HG03066 (cell line): ENCODE data around the gene TXNRD1.
"Not testable (repeated sequence)": the region's sequence is repeated elsewhere in the genome, so short reads cannot be mapped to it uniquely, and the experiment has no call there.

Source experiments
- ATAC-seq: cut with Tn5 transposase; IDR thresholded peaks from one replicate; pipeline ENCODE4 v1.9.1; 2021; ENCODE audit warnings: low read depth; ENCODE audit not compliant: unreplicated experiment

Gene TXNRD1

DNA sequence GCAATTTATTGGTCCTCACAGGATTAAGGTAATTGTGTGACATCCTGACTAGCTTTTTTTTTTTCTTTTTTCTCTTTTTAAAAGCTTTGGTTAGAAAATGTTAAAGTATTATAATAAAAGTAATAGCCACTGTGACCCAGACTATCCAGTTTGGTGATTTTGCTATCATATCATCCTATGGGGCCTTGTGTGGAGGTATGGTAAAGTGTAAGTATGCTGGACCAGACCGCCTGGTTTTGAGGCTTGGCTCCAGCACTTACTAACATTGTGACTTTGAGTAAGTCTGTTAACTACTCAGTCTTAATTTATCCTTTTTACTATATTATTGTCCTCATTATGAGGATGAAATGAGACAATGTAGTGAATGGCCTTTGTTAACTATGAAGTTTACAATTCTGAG is 103.4 kb downstream of the TXNRD1 start:
- ATAC-seq, result no peak

- ATAC-seq, result no peak
Observed at GRCh38 chr12:104319918-104320626, 104.5 kb downstream of the TXNRD1 start.

DNA sequence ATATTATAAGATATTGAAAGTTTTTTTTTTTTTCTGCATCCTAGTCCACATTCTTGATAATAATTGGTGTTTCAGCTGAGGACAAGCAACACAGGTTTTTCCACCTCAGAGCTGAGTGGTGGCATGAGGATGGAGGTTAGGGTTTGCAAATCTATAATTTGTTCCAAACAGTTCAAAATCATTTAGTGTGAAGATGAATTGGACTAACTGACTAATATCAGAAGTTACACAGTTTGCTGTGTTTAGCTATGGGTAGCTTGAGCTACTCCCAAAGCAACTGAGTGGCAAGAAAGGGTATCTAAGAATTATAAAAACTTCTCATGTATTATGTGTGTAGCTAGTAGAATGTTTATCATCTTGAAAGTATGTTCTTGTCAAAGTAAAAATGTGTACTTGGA is 105.0 kb downstream of the TXNRD1 start:
- ATAC-seq, result no peak

- no peak for ATAC-seq
Observed at GRCh38 chr12:104321949-104322348, 106.4 kb downstream of the TXNRD1 start.

DNA sequence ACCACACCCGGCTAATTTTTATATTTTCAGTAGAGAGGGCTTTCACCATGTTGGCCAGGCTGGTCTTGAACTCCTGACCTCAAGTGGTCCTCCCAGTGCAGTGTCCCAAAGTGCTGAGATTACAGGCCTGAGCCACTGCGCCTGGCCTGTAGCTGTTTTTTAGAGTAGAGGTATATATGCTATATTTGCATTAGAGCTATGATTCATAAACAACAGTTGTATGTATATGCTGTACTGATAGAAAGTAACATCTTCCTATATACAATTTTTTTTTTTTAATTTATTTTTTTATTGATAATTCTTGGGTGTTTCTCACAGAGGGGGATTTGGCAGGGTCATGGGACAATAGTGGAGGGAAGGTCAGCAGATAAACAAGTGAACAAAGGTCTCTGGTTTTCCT is 107.0 kb downstream of the TXNRD1 start:
- ATAC-seq, result not testable (repeated sequence)

GRCh38 chr12:104323899-104324298 is 108.3 kb downstream of the TXNRD1 start:
- ATAC-seq, result no peak

DNA sequence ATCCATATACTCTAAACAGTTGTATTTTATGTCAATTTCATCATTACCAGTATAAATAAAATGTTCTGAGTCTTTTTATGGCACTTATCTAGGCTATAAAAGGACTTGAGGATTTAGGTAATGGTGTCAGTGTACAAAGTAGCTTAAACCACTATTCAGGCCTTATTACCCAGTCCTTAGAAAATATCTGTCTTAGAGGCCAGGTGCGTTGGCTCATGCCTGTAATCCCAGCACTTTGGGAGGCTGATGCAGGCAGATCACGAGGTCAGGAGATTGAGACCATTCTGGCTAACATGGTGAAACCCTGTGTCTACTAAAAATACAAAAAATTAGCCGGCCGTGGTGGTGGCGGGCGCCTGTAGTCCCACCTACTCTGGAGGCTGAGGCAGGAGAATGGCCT is 112.7 kb downstream of the TXNRD1 start:
- not testable (repeated sequence) for ATAC-seq

- ATAC-seq, result no peak
Observed at GRCh38 chr12:104328790-104329189, 113.2 kb downstream of the TXNRD1 start.

- no peak for ATAC-seq
Observed at GRCh38 chr12:104329707-104330532, 114.3 kb downstream of the TXNRD1 start.

DNA sequence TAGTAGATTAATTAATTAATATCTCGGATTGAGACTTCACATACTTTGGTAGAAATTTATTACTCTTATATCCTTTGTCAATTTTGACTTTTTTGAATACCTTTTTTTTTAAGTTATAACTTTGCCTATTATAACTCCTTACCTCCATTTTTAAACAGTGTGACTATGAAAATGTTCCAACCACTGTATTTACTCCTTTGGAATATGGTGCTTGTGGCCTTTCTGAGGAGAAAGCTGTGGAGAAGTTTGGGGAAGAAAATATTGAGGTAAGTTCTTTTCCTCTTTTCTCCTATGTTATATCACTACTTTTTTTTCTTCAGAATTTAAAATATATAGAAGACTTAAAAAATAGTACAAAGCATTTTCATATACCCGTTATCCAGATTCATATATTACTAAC is 115.8 kb downstream of the TXNRD1 start:
- no peak for ATAC-seq

GRCh38 chr12:104332273-104332672 is 116.7 kb downstream of the TXNRD1 start:
- ATAC-seq, result not testable (repeated sequence)

DNA sequence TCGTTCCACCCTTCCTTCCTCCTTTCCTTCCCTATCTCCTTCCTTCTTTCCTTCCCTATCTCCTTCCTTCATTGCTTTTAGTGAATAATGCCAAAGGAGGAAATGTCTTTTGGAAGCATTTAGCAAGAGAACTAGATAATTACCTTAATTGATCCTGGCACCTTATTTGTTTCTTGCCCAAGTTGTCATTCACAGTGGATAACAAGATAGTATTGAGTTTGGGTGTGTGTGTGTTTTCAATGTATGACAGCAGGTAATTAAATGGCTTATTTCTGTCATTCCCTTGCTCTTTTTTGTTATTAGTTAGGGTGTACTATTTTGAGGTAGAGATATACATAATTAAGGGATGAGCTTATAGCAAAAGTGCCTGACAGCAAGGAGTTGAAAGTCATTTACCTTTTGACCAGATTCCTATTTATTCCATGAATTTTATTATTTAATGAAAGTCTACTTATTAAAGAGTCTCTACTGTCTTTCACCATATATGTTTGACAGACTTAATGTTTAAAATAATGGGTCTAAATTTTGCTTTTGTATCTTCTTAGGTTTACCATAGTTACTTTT is 118.2 kb downstream of the TXNRD1 start:
- ATAC-seq, result no peak

DNA sequence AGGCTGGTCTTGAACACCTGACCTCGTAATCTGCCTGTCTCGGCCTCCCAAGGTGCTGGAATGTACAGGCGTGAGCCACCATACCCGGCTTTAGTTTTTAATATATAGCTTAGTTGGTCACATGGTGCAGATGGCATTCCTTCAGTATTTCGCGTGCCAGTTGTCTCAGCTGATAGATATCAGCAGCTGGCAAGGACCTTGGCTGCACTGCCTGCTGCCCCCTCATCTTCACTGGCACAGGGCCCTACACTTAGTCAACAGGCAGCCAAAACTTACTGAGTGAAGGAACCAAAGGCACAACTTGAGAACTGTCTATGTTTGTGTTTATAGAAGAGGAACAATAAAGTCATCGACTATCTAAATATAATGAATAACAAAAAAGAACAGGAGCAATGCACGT is 119.0 kb downstream of the TXNRD1 start:
- no peak for ATAC-seq

- ATAC-seq, result no peak
Observed at GRCh38 chr12:104336115-104336514, 120.5 kb downstream of the TXNRD1 start.

GRCh38 chr12:104337030-104337558 is 121.5 kb downstream of the TXNRD1 start:
- ATAC-seq, result no peak

- ATAC-seq, result no peak
Observed at GRCh38 chr12:104339663-104340062, 124.1 kb downstream of the TXNRD1 start.

DNA sequence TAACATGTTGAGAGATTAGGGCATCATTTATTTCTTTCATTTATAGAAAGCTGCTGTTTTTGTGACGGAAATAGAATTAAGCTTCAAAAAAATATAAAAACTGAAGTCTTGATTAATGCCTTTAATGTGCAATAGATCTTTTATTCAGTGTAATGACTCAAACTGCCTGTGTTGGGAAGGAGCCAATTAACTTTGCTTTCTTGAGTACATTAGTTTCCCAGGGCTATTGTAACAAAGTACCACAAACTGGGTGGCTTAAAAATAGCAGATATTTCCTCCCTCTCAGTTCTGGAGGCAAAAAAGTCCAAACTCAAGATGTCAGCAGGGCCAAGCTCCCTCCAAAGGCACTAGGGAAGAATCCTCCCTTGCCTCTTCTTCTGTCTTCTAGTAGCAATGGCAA is 124.6 kb downstream of the TXNRD1 start:
- no peak for ATAC-seq

DNA sequence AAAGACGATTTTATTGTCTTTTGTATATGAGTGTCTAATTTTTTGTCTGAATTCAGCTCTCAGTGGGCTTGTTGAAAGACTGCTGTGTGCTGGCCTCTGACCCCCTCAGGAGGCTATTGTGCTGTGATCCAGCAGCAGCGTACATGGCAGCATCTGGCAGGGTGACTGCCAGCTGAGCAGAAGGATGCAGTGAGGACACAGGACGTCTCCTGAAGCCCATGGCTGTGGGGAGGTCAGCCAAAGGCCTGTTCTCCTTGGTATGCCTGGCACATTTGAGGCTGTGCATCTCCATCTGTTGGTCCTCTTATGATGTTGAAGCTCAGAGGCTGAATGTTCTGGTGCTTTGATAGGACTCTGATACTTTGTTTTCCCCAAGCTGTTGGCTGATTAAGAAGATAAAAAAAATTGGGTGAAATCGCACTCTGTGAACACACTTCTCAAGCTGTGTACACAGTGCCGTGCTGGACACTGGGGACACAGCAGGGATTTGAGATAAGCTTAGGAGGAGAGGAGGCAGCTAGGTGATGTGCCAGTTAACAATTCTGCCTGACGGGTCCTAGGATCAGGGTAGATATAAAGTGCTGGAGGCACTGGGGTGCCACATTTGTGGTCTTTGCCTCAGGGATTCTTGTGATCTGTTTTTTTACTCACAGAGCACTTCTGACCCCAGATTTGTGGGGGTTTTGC is 125.5 kb downstream of the TXNRD1 start:
- ATAC-seq, result no peak

- ATAC-seq, result no peak
Observed at GRCh38 chr12:104342147-104342546, 126.6 kb downstream of the TXNRD1 start.

DNA sequence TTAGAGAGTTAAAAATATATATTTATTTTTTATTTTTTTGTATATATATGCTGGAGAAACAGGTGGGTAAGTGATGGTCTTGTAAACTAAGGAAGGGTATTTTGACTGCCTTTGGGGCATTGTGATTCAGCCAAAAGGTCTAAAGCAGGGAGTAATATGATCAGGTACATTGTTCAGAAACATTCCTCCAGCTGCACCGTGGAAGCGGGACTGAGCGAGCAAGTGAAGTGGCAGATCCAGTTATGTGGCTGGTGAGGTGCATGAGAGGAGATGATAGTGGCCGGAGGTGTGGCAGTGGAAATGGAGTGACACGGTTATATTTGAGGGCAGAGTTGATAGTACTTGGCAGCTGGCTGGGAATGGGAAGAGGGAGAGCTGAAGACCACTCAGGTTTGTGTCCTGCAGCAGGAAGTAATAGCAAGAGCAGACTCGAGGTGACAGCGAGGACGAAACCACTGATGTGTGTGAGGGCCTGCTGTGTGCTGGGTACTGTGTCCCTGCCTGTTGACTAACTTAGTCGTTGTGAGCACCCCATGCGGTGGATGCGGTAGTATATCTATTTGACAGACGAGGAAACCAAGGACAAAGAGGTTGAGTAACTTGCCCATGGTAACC is 127.2 kb downstream of the TXNRD1 start:
- no peak for ATAC-seq
